GM18951 (cell line): ENCODE results near the gene BRD3OS.

Experiments used
- POLR2A ChIP-seq: IDR thresholded peaks from 4 replicates; pipeline ENCODE4 v1.6.1; 2011; ENCODE audit warnings: mild to moderate bottlenecking; ENCODE audit not compliant: insufficient read length, insufficient read depth; ENCODE audit errors: extremely low read depth
- in situ Hi-C: fragments of 300-500 bp; cut with MboI; formaldehyde crosslinking; loops from one replicate; pipeline ENCODE4 v1.12.0; 2022; ENCODE audit warnings: low sequenced_read_pairs, mixed read lengths, inconsistent platforms; ENCODE audit not compliant: unreplicated experiment

The BRD3OS gene, protein sequence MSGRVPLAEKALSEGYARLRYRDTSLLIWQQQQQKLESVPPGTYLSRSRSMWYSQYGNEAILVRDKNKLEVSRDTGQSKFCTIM

DNA sequence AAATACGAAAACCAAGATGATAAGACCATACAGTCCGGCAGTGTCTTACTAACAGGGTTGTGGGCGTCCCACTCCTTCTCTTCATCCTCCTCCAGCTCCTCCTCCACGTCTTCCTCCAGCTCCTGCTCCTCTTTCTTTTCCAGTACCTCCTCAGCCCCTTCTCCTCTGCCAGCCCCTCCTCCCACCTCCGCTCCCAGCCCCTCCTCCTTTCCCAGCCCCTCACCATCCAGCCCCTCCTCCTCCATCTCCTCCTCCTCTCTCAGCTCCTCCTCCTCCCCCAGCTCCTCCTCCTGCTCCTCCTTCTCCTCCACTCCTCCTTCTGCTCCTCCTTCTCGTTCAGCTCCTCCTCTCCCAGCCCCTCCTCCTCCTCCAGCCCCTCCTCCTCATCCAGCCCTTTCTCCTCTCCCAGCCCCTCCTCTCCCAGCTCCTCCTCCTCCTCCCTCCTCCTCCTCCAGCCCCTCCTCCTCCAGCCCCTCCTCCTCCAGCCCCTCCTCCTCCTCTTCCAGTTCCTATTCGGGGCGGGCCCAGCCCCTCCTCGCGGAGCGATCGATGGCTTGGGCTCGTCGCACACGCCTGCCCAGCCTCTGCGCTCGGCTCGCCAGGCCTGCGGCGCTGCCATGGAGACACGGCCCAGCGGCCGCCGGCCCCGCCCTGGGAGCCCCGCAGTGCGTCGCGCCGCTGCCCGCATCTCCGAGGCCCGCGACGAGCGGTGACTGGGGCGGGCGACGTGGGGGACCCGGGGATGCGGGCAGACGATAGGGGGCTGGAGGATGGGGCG lies at the start of gene BRD3OS:
TSS of gene BRD3OS (plus strand) at position 654 of the 778 bp plus-strand sequence. CDS start 1,267 bp downstream, outside the sequence.
- in situ Hi-C loops: no loop called here
- TF ChIP-seq POLR2A: peak; percentile 52

DNA sequence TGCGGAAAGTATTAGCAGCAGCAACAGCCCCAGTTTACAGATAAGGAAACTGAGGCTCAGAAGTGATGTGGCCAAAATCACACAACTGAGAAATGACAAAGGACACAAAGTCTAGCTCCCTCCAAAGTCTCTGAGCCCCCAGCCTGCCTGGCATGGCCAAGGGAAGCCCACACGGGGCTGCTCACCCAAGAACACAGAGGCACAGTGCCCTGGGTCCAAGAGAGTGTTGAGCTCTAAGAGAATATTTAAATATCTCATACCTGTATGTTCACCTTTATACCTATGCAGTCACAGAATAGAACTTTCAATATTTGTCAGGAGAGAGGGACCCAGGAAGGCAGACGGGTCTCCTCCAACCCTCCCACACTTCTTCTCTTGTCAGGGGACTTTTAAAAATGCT lies 49.8 kb upstream of the BRD3OS start:
- in situ Hi-C loops: no loop called here
- no peak for TF ChIP-seq POLR2A

DNA sequence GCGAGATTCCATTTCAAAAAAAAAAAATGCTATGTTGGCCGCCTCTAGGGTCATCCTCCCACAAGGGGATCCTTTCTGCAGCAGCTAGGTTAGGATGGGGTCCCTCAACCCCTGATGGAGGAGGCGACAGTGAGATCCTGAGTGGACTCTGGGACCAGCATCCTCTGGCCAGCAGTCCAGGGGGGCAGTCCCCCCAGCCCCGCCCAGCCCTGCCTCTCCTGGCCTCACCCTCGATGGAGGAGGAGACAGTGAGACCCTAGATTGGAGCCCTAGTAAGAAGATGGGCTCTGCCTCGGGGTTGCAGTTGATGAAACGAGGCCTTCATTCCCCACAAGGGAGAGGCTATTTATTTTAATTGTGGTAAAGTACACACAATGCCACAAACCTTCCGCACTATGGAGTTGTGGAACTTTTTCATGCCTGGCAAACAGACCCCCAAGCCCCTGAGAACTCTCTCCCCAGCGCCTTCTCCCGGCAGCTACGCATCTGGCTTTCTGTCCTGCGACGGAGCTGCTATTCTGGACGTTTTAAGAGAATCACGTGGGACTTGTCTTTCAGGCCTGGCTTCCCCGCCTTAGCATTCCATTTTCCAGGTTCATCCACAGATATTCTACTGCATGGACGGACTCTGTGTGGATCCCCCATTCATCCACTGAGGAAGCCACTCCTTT lies 49.0 kb upstream of the BRD3OS start:
- no peak for TF ChIP-seq POLR2A
- in situ Hi-C loops: no loop called here

DNA sequence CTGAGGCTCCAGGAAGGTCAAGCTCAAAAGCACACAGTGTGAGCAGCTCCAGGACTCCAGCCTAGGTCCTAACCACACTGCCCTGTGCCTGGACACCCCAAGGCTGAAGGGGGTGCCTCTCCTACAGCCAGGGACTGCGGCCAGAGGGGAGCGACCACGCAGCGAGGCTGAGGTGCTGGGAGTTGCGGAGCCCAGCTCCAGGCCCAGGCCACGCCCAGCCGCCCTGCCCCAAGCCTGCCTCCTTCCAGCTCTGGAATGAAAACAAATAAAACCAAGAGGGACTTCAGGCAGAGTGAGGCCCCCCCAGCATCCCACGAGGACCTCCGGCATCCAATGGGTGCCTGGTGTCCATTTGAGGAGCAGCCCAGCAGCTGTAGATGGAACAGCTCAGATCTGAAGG lies 48.4 kb upstream of the BRD3OS start:
- no peak for TF ChIP-seq POLR2A
- in situ Hi-C loops: no loop called here

DNA sequence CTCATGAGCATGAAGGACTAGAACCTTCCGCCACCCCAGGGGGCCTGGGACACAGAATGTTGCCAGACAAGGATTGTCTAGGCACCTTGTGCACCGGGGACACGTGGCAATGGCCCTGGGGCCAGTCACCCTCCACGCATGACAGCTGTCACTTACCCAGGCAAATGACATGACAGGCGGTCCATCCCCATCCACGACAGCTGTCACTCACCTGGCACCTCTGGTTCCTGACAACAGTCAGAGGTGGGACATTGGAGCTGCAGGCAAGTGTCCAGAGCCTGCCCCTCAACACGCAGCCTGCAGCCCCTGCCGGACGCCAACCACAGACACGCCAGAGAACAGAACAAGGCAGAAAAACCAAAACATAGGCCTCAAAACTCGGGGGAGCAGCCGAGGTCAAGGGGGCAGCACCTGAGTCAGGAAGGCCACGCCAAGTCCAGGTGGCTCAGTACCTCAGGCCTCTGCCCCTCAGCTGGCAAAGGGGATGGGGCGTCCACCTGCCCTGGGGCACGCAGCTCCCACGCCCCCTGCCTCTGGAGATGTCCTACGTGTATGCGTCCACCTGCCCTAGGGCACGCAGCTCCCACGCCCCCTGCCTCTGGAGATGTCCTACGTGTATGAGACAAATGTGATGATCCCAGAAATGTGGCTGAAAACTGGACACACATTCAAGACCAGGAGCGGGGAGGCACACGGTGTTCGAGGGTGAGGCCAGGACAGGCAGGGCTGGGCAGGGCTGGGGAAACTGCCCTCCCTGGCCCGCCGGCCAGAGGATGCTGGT lies 47.7 kb upstream of the BRD3OS start:
- TF ChIP-seq POLR2A: no peak

DNA sequence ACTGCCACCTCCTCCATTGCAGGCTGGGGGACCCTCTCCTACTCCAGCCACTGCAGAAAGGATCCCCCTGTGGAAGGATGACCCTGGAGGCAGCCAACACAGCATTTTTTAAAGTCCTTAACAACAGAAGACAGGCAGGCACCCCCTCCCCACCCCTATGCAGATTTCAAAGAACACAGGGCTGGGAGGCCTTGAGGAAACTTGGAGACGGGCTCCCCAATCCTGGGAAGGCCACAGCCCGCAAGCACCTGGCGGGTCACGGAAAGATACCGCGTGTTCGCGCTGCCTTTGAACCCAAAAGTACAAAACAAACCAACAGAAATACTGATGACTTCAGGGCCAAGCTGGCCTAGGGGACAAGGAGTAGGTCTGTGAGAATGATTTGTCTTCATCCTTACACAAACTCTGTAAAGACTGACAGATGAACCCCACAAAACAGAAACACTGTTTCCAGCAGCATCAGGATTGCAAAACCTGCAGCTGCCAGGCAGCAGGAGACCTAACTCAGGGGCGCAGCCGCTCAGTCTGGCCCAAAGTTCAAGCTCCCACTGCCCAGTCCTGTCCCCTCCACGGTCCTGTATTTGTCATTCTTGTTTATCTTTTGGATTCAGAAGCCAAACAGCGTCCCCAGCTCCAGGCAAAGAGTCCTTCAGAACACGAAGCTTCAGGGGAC lies 46.9 kb upstream of the BRD3OS start:
- no peak for TF ChIP-seq POLR2A
- in situ Hi-C loops: no loop called here

More for the DNA sequence above, 47.7 kb upstream of the BRD3OS start:
- in situ Hi-C loops: no loop called here

DNA sequence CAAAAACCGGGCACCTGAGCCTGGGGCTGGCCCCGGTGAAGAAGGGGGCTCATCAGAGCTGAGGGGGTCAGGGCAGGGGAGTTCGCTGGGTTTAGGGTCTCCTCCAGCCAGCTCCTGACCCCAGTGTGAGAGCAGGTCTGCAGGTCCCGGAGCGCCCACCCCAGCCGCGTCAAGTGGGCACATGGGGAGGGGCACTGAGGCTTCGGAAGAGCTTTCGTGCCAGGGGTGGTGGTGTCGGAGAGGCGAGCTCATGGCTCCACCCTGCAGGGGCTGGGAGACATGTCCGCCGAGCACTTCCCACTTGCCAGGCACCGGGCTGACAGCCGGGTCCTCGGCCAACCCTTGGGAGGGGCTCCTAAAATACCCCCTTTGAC lies 46.4 kb upstream of the BRD3OS start:
- no peak for TF ChIP-seq POLR2A
- in situ Hi-C loops: no loop called here

DNA sequence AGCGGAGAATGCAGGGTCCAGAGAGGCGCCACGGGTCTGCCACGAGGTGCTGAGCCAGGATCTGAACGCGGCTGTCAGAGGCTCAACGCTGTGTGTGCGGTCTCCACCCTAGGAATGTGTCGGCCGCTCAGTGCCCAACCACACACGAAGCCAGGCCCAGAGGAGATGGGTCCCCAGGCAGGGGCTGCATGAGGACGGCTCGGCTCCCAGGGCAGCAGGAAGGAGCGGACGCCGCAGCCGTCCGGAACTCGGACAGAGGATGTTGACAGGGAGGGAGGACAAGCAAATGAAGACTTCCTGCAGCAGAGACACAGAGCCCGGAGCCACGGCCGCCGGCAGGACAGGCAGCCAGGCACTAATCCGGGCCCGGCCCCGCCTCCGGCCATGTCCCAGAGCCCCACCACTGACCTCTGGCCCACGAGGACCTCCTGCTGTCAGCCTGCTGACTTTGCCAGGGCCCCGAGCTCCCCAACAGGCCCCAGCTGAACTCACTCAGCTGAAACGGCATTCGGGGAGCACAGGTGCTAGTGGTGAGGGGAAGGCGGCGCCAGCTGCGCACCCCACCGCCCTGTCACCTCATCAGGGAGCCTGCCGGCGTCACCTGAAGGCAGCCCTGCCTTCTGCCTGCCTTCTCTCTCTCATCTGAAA lies 45.9 kb upstream of the BRD3OS start:
- in situ Hi-C loops: no loop called here
- no peak for TF ChIP-seq POLR2A

DNA sequence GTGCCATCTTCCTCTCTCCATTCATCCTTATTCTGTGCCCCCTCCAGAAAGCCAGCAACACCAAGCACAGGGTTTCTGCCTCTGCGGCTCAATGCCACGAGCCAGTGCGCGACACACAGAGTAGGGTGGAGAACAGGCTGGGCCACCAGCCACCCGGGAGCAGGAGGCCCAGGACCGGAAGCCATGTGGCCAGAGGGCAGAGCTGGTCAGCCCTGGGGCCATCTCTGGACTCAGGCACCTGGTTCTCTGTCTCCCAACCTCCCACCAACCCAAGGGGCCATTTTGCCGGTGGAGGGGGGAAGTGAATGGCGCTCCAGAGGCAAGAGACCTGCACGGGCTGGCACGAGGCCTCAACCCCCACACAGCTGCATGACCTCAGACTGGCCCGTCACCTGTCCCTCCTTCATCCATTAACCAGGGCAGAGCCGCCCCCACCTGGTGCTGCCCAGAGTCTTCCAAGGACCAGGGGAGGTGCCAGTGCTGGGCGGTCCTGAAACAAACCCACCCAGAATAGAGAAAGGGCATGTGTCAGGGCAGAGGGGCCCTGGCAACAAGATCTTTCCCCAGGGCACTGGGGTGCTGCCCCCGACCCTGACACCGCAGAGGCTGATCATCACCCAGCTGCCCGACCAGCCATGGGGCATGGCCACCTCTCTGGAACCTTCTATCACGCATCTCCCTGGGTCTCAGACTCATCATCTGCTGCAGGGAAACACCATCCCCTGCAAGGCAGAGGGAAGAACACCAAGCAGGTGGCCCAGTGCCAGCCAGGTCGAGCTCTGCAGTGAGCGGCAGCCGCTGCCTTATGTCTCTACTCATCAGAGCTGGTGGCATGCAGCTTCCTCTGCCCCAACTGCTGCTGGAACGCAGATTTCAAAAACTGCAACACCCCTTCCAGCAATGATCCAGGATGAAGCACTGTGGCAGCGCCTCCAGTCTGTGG lies 45.1 kb upstream of the BRD3OS start:
- in situ Hi-C loops: no loop called here
- TF ChIP-seq POLR2A: no peak

DNA sequence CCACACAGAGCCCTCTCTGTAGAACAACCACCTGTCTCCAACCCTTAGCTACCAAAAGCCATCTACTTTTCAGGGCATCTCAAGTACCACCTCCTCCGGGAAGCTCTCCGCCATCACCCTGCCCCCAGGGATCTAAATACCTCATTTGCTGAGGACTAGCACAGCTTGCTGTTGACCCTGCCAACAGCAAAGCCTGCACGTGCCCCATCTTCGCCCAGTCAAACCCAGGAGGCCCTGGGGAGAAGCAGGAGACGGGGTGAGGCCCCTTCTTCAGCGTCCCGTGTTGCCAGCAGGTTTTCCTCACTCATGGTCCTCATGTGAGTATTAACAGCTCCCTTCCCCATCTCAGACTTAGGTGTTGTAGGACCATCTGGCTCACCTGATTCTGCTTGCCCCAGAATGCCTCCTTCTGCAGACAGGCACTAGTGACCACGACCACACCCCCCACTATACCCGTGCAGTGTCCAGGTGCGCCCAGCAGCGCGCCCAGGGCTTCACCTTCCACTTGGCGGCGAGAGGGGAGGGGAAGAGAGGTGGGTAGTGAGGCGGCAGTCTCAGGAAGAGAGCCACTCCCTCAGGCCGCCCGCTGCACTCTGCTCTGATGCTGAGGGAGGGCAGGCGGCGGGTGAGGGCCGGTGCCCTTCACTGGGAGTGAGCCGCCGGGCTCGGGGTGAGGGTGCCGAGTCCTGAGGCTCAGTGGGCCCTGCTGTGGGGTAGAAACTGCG lies 44.3 kb upstream of the BRD3OS start:
- in situ Hi-C loops: no loop called here
- no peak for TF ChIP-seq POLR2A

DNA sequence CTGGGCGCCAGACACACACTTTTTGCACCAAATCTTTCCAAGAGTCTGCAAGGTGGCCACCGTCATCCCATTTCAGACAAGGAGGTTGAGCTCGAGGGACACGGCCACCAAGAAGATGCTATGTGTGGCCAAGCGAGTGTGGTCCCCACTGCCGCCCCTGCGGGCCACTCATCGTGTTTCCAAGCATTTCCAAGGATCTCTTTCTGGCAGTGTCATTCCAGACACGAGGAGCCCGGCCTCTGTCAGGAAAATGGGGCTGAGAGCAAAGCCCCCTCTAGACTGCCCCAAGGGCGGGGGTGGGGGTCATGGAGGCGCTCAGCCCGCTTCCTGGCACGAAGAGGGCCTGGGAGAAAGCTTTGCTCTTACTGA lies 43.7 kb upstream of the BRD3OS start:
- TF ChIP-seq POLR2A: no peak
- in situ Hi-C loops: no loop called here
